Endothelial cell of umbilical vein (primary cell): ENCODE measurements around the gene RAD18. TPM values are rescaled to one million over a fixed set of nuclear protein-coding genes. Genes with fewer than 3 reads are reported as not detected.

Experiments
- BruUV-seq: library from RNA; stranded (reverse); fragments of 400-500 nt; replicated peaks from 2 replicates; lab custom pipeline; 2021; lab: Mats Ljungman, UMichigan
- CTCF ChIA-PET: fragments of 300-600, 350-600 bp; sonication (Branson Sonifier 250); formaldehyde crosslinking; loops from one replicate; lab custom pipeline; 2021; ENCODE audit warnings: antibody characterized with exemption, inconsistent platforms; lab: Charles Lee
- POLR2A ChIA-PET: fragments of 300-600, 350-600 bp; sonication (Branson Sonifier 250); formaldehyde crosslinking; loops from one replicate; lab custom pipeline; 2021; ENCODE audit warnings: antibody characterized with exemption, inconsistent platforms; lab: Charles Lee
- DNase-seq: peaks from one replicate; pipeline ENCODE4 v3.0.0-alpha.2; 2011; ENCODE audit warnings: low read depth, low spot score
- FAIRE-seq: peaks from 2 replicates; lab custom pipeline; 2011; peaks lifted over from hg19 to GRCh38; lab: Jason Lieb, UNC
- H2AFZ ChIP-seq: 2 replicates; pipeline ENCODE4 v1.6.0; 2012; ENCODE audit warnings: low read depth, low read length, control low read depth, inconsistent platforms
- H3K27ac ChIP-seq: 2 replicates; pipeline ENCODE4 v1.5.1; 2011; ENCODE audit warnings: low read depth, mild to moderate bottlenecking, control low read depth, low read length, moderate library complexity; ENCODE audit not compliant: insufficient read depth
- H3K27me3 ChIP-seq, 2 experiments: 2 replicates each; pipeline versions ENCODE4 v1.6.0 to v1.6.1; 2011; ENCODE audit warnings: low read length in 2 of 2, mixed read lengths in 1 of 2; ENCODE audit not compliant: control insufficient read depth in 2 of 2, insufficient read depth in 2 of 2
- H3K36me3 ChIP-seq, 2 experiments: 2 replicates in 1 of 2; 3 replicates in 1 of 2; pipeline ENCODE4 v1.5.1; 2011; ENCODE audit warnings: low read length in 2 of 2, mild to moderate bottlenecking in 1 of 2, moderate library complexity in 1 of 2; ENCODE audit not compliant: control insufficient read depth in 2 of 2, insufficient read depth in 2 of 2; ENCODE audit errors: extremely low read depth in 1 of 2
- H3K4me1 ChIP-seq: 3 replicates; pipeline ENCODE4 v1.5.1; 2011; ENCODE audit warnings: mild to moderate bottlenecking, low read length; ENCODE audit not compliant: control insufficient read depth, insufficient read depth; ENCODE audit errors: extremely low read depth
- H3K4me2 ChIP-seq: 2 replicates; pipeline ENCODE4 v1.6.1; 2011; ENCODE audit warnings: low read length, control low read depth, mixed read lengths; ENCODE audit not compliant: insufficient read depth
- H3K4me3 ChIP-seq, 3 experiments: fragments of 200-600 bp in 1 of 3; sonication (generic), shearing (Covaris generic) in 1 of 3; replicated peaks in 1 of 3; 2 replicates each; pipeline ENCODE4 v1.5.1; 2011 to 2016; ENCODE audit warnings: control low read depth in 3 of 3, low read length in 3 of 3, mild to moderate bottlenecking in 2 of 3, inconsistent platforms in 1 of 3, low read depth in 1 of 3, moderate library complexity in 1 of 3; ENCODE audit not compliant: insufficient read depth in 1 of 3
- H3K79me2 ChIP-seq: 2 replicates; pipeline ENCODE4 v1.6.0; 2012; ENCODE audit warnings: low read length, inconsistent platforms; ENCODE audit not compliant: control insufficient read depth, insufficient read depth
- H3K9ac ChIP-seq: replicated peaks from 2 replicates; pipeline ENCODE3; 2011; ENCODE audit warnings: low read length, control low read depth; ENCODE audit not compliant: insufficient read depth; ENCODE audit errors: extremely low read depth
- H3K9me1 ChIP-seq: replicated peaks from 3 replicates; pipeline ENCODE4 v1.6.0; 2011; ENCODE audit warnings: mild to moderate bottlenecking, low read length; ENCODE audit not compliant: control insufficient read depth, insufficient read depth; ENCODE audit errors: extremely low read depth
- H3K9me3 ChIP-seq: replicated peaks from 2 replicates; pipeline ENCODE4 v1.5.1; 2012; ENCODE audit warnings: low read length, inconsistent platforms; ENCODE audit not compliant: control insufficient read depth, insufficient read depth
- H4K20me1 ChIP-seq: replicated peaks from 2 replicates; pipeline ENCODE3; 2011; ENCODE audit warnings: mild to moderate bottlenecking, low read length; ENCODE audit not compliant: control insufficient read depth, insufficient read depth; ENCODE audit errors: extremely low read depth
- FOS ChIP-seq: IDR thresholded peaks from 2 replicates; pipeline ENCODE4 v1.6.1; 2011; ENCODE audit warnings: mild to moderate bottlenecking, low read length, moderate library complexity, borderline replicate concordance; ENCODE audit not compliant: insufficient read depth
- GATA2 ChIP-seq: IDR thresholded peaks from 2 replicates; pipeline ENCODE4 v1.7.0; 2011; ENCODE audit warnings: low read depth, mild to moderate bottlenecking, moderate library complexity, mixed read lengths, low read length; ENCODE audit not compliant: insufficient read length, insufficient read depth
- JUN ChIP-seq: IDR thresholded peaks from 2 replicates; pipeline ENCODE4 v1.6.1; 2011; ENCODE audit warnings: borderline replicate concordance, low read depth; ENCODE audit not compliant: insufficient read length, insufficient read depth
- MYC ChIP-seq: IDR thresholded peaks from one replicate; pipeline ENCODE4 v1.6.1; 2011; ENCODE audit warnings: mild to moderate bottlenecking, low read depth, low read length
- POLR2A ChIP-seq: IDR thresholded peaks from 2 replicates; pipeline ENCODE4 v1.6.1; 2012; ENCODE audit warnings: low read depth, mild to moderate bottlenecking, control low read depth, low read length
- POLR2AphosphoS5 ChIP-seq: IDR thresholded peaks from 2 replicates; pipeline ENCODE4 v1.6.1; 2012; ENCODE audit warnings: low read depth, mild to moderate bottlenecking, control low read depth, low read length, moderate library complexity; ENCODE audit not compliant: insufficient read depth
- dilution Hi-C: fragments of 300-500 bp; cut with MboI; formaldehyde crosslinking; loops from one replicate; pipeline ENCODE4 v1.15.0; 2019; ENCODE audit warnings: low sequenced_read_pairs; ENCODE audit not compliant: extremely low pct_ligation_motif_present
- intact Hi-C: fragments of 100-400 bp; cut with micrococcal nuclease; formaldehyde crosslinking; loops from one replicate; pipeline ENCODE4 v1.10.0; 2022
- polyA plus RNA-seq, 4 experiments: library from polyadenylated mRNA; depleted of rRNA in 3 of 4; stranded (reverse) in 3 of 4; unstranded in 1 of 4; fragments of >200 nt; gene quantifications; 2 replicates each; pipeline versions ENCODE4 v1.2.1 to v1.2.3, GENCODE V29; 2011 to 2012; ENCODE audit warnings: missing spikeins in 1 of 4
- total RNA-seq: library from RNA; stranded (reverse); gene quantifications from 2 replicates; pipeline ENCODE4 v1.2.3, GENCODE V29; 2021
- TF ChIP-seq, protein P1 (sequence below): IDR thresholded peaks from 2 replicates; pipeline ENCODE4 v1.6.1; 2011; ENCODE audit not compliant: insufficient read depth, insufficient read length

RAD18 gene
- total and polyA plus RNA-seq, 2 donors (not counting 3 experiments of a cell fraction or from before 2014, with no cell fraction given): 7.9 to 23.8 TPM

DNA sequence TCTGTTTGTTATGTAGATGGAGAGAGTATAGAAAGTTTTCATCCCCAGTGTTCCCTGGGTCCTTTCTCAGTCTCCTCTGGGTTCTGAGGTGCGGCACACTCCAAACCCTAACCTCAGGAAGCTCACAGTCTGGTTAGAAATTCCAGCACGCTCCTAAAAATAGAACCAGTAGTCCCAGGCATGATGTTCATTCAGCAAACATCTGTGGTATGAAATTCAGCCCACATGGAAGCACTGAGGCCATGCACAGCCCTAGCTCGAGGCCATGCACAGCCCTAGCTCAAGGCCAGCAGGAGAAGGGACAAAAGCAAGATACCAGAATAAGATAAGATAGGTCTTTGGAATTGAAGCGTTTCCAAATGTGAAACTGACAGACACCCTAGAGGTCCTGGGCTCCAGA, 111.6 kb downstream of the RAD18 start:
- Histone ChIP-seq H3K9me1 (no peaks in the 10 kb centered on the region), H3K79me2 (no peaks in the 10 kb centered on the region), H3K4me3 (no peak overlapping the region), H4K20me1 (no peaks in the 10 kb centered on the region), H3K36me3 (no peaks in the 10 kb centered on the region), H3K27me3 (no peaks in the 10 kb centered on the region), H3K4me2 (no peak overlapping the region), H3K27ac (no peak overlapping the region), H3K9me3 (no peaks in the 10 kb centered on the region), H3K9ac (no peak overlapping the region), H3K4me1 (peaks cover 11% of the 10 kb centered on the region), H2AFZ (no peak overlapping the region)
- FAIRE-seq (no peak), DNase-seq (no peak)
- intact Hi-C loops: no loop called here
- TF ChIP-seq FOS (no peak), GATA2 (no peak), POLR2AphosphoS5 (no peak), JUN (no peak)
- BruUV-seq: no TSS peak
- CTCF ChIA-PET: interaction anchor here (1.2 kb wide), 1 partner anchor 189 kb away, joined by 3 read pairs; no protein-coding TSS in a partner anchor
- dilution Hi-C loops: no loop called here
- POLR2A ChIA-PET: no interaction called here

DNA sequence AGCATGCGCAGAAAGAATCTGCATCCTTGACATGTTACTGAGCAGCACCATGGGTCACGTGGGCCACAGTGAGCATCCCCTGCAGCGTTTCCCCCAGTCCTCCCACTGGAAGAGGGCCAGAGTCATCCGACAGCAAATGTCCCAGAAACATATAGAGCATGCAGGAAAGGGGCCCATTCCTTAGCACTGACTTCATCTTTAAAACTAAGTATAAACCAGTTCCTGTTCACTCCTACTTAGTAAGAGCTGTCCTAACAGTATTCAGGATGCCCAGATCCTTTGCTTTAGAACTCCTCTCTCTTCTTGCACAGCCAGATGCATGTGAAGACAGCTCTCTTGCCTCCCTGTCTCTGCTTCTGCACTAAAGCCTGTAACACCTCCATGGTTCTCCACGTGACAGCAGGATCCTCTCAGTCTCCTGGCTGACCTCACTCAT, 114.6 kb downstream of the RAD18 start:
- ChIA-PET POLR2A (no interaction called here), CTCF (interaction anchor here (0.5 to 1.2 kb wide), 3 partner anchors 8 to 79 kb away, joined by 3 to 4 read pairs (median 4); partner anchors contain the start of gene OXTR)
- no peak overlapping the region for H3K9ac ChIP-seq
- no peak overlapping the region for H3K4me3 ChIP-seq
- peak; percentile 46 for DNase-seq
- intact Hi-C loops (no loop called here), dilution Hi-C loops (no loop called here)
- H3K36me3 ChIP-seq: no peaks in the 10 kb centered on the region
- H2AFZ ChIP-seq: no peak overlapping the region
- H3K4me1 ChIP-seq: peaks cover 17% of the 10 kb centered on the region
- no TSS peak for BruUV-seq
- TF ChIP-seq POLR2A (no peak), FOS (peak; percentile 12), MYC (no peak), JUN (no peak)
- TF ChIP-seq, protein P1, sequence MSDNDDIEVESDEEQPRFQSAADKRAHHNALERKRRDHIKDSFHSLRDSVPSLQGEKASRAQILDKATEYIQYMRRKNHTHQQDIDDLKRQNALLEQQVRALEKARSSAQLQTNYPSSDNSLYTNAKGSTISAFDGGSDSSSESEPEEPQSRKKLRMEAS: peak; percentile 48
- peak overlapping the region; percentile 1 for H3K27ac ChIP-seq
- FAIRE-seq: peak; percentile 70
- H3K79me2 ChIP-seq: no peaks in the 10 kb centered on the region
- no peaks in the 10 kb centered on the region for H3K27me3 ChIP-seq
- H3K9me1 ChIP-seq: no peaks in the 10 kb centered on the region
- no peaks in the 10 kb centered on the region for H3K9me3 ChIP-seq
- no peaks in the 10 kb centered on the region for H4K20me1 ChIP-seq
- H3K4me2 ChIP-seq: no peak overlapping the region
